Neutrophil (primary cell): ENCODE measurements around the gene HMGCL.
"Not testable (repeated sequence)": the region's sequence is repeated elsewhere in the genome, so short reads cannot be mapped to it uniquely, and the experiment has no call there.

ENCODE experiments used
- H3K27ac ChIP-seq: fragments of 200-600 bp; sonication (generic); 2 replicates; pipeline ENCODE4 v1.5.1; 2016; ENCODE audit warnings: mild to moderate bottlenecking, moderate library complexity
- H3K27me3 ChIP-seq: fragments of 200-600 bp; sonication (generic); 2 replicates; pipeline ENCODE4 v1.6.0; 2016; ENCODE audit warnings: mild to moderate bottlenecking
- H3K36me3 ChIP-seq: fragments of 200-600 bp; sonication (generic); 2 replicates; pipeline ENCODE4 v1.5.1; 2017
- H3K4me1 ChIP-seq, 2 experiments: fragments of 200-600 bp in 1 of 2; sonication (generic) in 1 of 2; 1 replicate in 1 of 2; 2 replicates in 1 of 2; pipeline versions ENCODE4 v1.5.1 to v1.6.1; 2013 to 2016; ENCODE audit warnings: low read depth in 1 of 2, low read length in 1 of 2, mild to moderate bottlenecking in 1 of 2, moderate library complexity in 1 of 2; ENCODE audit not compliant: control insufficient read depth in 1 of 2, insufficient read depth in 1 of 2
- H3K4me3 ChIP-seq, 2 experiments: fragments of 200-600 bp in 1 of 2; sonication (generic) in 1 of 2; 1 replicate in 1 of 2; 2 replicates in 1 of 2; pipeline ENCODE4 v1.5.1; 2013 to 2016; ENCODE audit warnings: low read depth in 1 of 2, low read length in 1 of 2, mild to moderate bottlenecking in 1 of 2, moderate library complexity in 1 of 2
- H3K9me3 ChIP-seq: fragments of 200-600 bp; sonication (generic); 2 replicates; pipeline ENCODE4 v1.5.1; 2016
- TF ChIP-seq, protein P1 (sequence below): fragments of 200-600 bp; sonication (generic); IDR thresholded peaks from 2 replicates; pipeline ENCODE4 v1.5.1; 2016; ENCODE audit warnings: antibody characterized with exemption

HMGCL gene

DNA sequence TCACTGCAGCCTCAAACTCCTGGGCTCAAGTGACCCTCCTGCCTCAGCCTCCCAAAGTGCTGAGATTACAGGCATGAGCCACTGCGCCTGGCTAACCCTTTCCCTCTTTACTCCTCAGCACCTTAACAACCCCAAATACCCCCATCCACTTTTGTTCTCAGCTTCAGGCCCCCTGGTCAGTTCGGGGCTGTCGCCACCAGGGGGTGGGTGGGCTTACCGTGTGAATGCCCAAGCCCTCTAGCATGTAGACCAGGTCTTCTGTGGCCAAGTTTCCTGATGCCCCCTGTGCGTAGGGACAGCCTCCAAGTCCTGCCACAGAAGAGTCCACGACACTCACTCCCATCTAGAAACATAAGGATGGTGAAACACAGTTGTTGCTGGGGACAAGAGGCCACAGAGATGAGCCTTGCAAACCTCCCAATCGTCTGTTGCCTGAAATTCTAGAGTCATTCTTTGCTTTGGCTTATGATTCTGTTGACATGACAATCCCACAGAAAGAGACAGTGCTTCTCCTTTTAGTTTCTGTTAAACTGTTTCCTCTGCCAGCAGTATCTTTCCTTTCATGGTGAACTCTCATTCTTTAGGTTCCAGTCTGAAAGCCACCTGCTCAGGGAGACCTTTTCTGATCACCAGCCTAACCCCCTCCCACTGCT, 20.9 kb downstream of the HMGCL start:
- H3K27ac ChIP-seq: no peak overlapping the region
- H3K36me3 ChIP-seq: peaks cover 10% of the 10 kb centered on the region

DNA sequence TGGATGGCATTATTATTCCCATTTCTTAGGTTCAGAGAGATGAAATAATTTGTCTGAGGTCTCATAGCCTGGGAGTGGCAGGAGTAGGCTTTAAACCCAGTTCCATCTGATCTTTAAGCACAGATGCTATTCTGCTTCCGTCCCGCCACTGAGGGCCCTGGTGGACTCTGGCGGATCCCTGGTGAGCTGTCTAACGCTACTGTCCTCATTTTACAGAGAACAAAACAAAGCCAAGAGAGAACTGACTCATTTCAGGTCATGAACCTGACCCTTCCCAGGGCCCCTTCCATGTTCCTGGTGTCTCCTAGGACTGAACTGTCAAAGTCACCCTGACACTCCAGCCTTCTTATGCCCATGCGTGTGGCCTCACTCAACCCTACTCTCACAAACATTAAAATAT, 21.6 kb downstream of the HMGCL start:
- peaks cover 37 to 43% of the 10 kb centered on the region in 2 experiments for H3K4me1 ChIP-seq
- TF ChIP-seq, protein P1, sequence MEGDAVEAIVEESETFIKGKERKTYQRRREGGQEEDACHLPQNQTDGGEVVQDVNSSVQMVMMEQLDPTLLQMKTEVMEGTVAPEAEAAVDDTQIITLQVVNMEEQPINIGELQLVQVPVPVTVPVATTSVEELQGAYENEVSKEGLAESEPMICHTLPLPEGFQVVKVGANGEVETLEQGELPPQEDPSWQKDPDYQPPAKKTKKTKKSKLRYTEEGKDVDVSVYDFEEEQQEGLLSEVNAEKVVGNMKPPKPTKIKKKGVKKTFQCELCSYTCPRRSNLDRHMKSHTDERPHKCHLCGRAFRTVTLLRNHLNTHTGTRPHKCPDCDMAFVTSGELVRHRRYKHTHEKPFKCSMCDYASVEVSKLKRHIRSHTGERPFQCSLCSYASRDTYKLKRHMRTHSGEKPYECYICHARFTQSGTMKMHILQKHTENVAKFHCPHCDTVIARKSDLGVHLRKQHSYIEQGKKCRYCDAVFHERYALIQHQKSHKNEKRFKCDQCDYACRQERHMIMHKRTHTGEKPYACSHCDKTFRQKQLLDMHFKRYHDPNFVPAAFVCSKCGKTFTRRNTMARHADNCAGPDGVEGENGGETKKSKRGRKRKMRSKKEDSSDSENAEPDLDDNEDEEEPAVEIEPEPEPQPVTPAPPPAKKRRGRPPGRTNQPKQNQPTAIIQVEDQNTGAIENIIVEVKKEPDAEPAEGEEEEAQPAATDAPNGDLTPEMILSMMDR: no peak
- H3K27ac ChIP-seq: no peak overlapping the region
- no peak overlapping the region for H3K4me3 ChIP-seq
- H3K9me3 ChIP-seq: no peaks in the 10 kb centered on the region
- no peaks in the 10 kb centered on the region for H3K27me3 ChIP-seq
- H3K36me3 ChIP-seq: peaks cover 12% of the 10 kb centered on the region

More for the DNA sequence above, 20.9 kb downstream of the HMGCL start:
- TF ChIP-seq, protein P1: no peak
- H3K4me3 ChIP-seq: no peak overlapping the region
- H3K9me3 ChIP-seq: no peaks in the 10 kb centered on the region
- no peaks in the 10 kb centered on the region for H3K27me3 ChIP-seq
- H3K4me1 ChIP-seq: peaks cover 34 to 41% of the 10 kb centered on the region in 2 experiments

DNA sequence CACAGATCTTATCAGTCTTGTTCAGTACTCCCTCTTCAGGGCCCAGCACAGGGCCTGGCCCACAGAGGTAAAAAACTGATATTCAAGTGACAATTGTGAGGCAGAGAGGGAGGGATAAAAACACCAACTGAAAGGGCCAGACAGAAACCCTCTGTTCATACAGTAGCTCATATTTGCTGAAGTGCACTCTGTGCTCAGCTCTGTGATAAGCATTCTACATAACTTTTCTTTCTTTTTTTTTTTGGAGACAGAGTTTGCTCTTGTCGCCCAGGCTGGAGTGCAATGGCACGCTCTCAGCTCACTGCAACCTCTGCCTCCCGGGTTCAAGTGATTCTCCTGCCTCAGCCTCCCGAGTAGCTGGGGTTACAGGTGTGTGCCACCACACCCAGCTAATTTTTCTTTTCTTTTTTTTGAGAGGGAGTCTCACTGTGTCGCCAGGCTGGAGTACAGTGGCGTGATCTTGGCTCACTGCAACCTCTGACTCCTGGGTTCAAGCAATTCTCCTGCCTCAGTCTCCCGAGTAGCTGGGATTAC, 22.4 kb downstream of the HMGCL start:
- not testable (repeated sequence) for H3K27ac ChIP-seq, H3K27me3 ChIP-seq, H3K9me3 ChIP-seq, H3K4me3 ChIP-seq
- Histone ChIP-seq H3K36me3 (peaks cover 20% of the 10 kb centered on the region), H3K4me1 (peaks cover 32 to 38% of the 10 kb centered on the region in 2 experiments)

DNA sequence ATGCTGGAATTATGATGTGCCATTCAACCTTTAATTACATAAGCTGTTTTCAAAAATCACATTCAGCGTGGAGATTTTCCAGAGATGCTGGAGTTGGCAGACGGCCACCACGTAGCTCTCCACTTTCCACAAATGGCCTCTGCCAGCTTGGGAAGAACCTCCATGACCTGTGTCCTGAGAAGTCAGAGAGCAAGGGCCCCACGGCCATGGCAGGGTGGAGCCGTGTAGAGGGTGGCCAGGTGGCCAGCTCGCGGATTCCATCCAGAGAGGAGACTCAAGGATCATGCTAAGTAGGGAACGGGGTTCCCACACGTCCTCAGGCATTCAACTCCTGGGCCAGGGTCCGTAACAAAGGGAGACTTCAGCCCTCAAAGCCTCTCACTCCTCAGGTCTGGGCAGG, 23.4 kb downstream of the HMGCL start:
- peaks cover 22 to 28% of the 10 kb centered on the region in 2 experiments for H3K4me1 ChIP-seq
- TF ChIP-seq, protein P1: no peak
- H3K4me3 ChIP-seq: peak overlapping the region in 1 of 2 experiments; percentile 87
- no peaks in the 10 kb centered on the region for H3K9me3 ChIP-seq
- H3K27me3 ChIP-seq: no peaks in the 10 kb centered on the region
- peak overlapping the region; percentile 90 for H3K27ac ChIP-seq
- H3K36me3 ChIP-seq: peaks cover 30% of the 10 kb centered on the region

DNA sequence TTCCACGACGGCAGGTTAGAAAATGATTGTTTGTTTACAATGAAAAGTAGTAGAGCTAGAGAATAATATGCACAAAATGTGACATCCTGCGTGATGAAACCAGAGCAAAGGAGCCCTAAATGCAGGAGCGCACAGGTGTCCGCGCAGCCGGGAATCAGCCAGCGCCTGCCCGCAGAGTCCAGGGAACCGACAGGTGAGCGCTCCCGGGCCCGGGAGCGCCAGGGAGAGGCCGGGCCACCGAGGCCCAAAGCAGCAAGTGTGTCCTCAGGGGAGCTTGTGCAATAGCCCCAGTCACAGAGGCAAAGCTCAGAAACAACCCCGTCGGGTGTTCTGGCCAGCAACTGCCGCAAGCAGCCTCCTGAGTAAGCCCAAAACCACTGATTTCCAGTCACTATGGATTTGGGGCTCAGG, 23.9 kb downstream of the HMGCL start:
- H3K27me3 ChIP-seq: no peaks in the 10 kb centered on the region
- peaks cover 35% of the 10 kb centered on the region for H3K36me3 ChIP-seq
- peak overlapping the region; percentile 87 to 97 for H3K4me3 ChIP-seq
- peaks cover 19 to 23% of the 10 kb centered on the region in 2 experiments for H3K4me1 ChIP-seq
- TF ChIP-seq, protein P1: no peak
- peak overlapping the region; percentile 90 for H3K27ac ChIP-seq
- H3K9me3 ChIP-seq: no peaks in the 10 kb centered on the region
